Endothelial cell of umbilical vein (primary cell): Measurements from ENCODE around the gene TMED7. TPM values are rescaled to one million over a fixed set of nuclear protein-coding genes. Genes with fewer than 3 reads are reported as not detected.

Experiments used
- BruUV-seq: library from RNA; stranded (reverse); fragments of 400-500 nt; replicated peaks from 2 replicates; lab custom pipeline; 2021; lab: Mats Ljungman, UMichigan
- CTCF ChIA-PET: fragments of 300-600, 350-600 bp; sonication (Branson Sonifier 250); formaldehyde crosslinking; loops from one replicate; lab custom pipeline; 2021; ENCODE audit warnings: antibody characterized with exemption, inconsistent platforms; lab: Charles Lee
- POLR2A ChIA-PET: fragments of 300-600, 350-600 bp; sonication (Branson Sonifier 250); formaldehyde crosslinking; loops from one replicate; lab custom pipeline; 2021; ENCODE audit warnings: antibody characterized with exemption, inconsistent platforms; lab: Charles Lee
- DNase-seq: peaks from one replicate; pipeline ENCODE4 v3.0.0-alpha.2; 2011; ENCODE audit warnings: low read depth, low spot score
- FAIRE-seq: peaks from 2 replicates; lab custom pipeline; 2011; peaks lifted over from hg19 to GRCh38; lab: Jason Lieb, UNC
- H2AFZ ChIP-seq: 2 replicates; pipeline ENCODE4 v1.6.0; 2012; ENCODE audit warnings: low read depth, low read length, control low read depth, inconsistent platforms
- H3K27ac ChIP-seq: 2 replicates; pipeline ENCODE4 v1.5.1; 2011; ENCODE audit warnings: low read depth, mild to moderate bottlenecking, control low read depth, low read length, moderate library complexity; ENCODE audit not compliant: insufficient read depth
- H3K27me3 ChIP-seq, 2 experiments: 2 replicates each; pipeline versions ENCODE4 v1.6.0 to v1.6.1; 2011; ENCODE audit warnings: low read length in 2 of 2, mixed read lengths in 1 of 2; ENCODE audit not compliant: control insufficient read depth in 2 of 2, insufficient read depth in 2 of 2
- H3K36me3 ChIP-seq, 2 experiments: 2 replicates in 1 of 2; 3 replicates in 1 of 2; pipeline ENCODE4 v1.5.1; 2011; ENCODE audit warnings: low read length in 2 of 2, mild to moderate bottlenecking in 1 of 2, moderate library complexity in 1 of 2; ENCODE audit not compliant: control insufficient read depth in 2 of 2, insufficient read depth in 2 of 2; ENCODE audit errors: extremely low read depth in 1 of 2
- H3K4me1 ChIP-seq: 3 replicates; pipeline ENCODE4 v1.5.1; 2011; ENCODE audit warnings: mild to moderate bottlenecking, low read length; ENCODE audit not compliant: control insufficient read depth, insufficient read depth; ENCODE audit errors: extremely low read depth
- H3K4me2 ChIP-seq: 2 replicates; pipeline ENCODE4 v1.6.1; 2011; ENCODE audit warnings: low read length, control low read depth, mixed read lengths; ENCODE audit not compliant: insufficient read depth
- H3K4me3 ChIP-seq, 3 experiments: fragments of 200-600 bp in 1 of 3; sonication (generic), shearing (Covaris generic) in 1 of 3; replicated peaks in 1 of 3; 2 replicates each; pipeline ENCODE4 v1.5.1; 2011 to 2016; ENCODE audit warnings: control low read depth in 3 of 3, low read length in 3 of 3, mild to moderate bottlenecking in 2 of 3, inconsistent platforms in 1 of 3, low read depth in 1 of 3, moderate library complexity in 1 of 3; ENCODE audit not compliant: insufficient read depth in 1 of 3
- H3K79me2 ChIP-seq: 2 replicates; pipeline ENCODE4 v1.6.0; 2012; ENCODE audit warnings: low read length, inconsistent platforms; ENCODE audit not compliant: control insufficient read depth, insufficient read depth
- H3K9ac ChIP-seq: replicated peaks from 2 replicates; pipeline ENCODE3; 2011; ENCODE audit warnings: low read length, control low read depth; ENCODE audit not compliant: insufficient read depth; ENCODE audit errors: extremely low read depth
- H3K9me1 ChIP-seq: replicated peaks from 3 replicates; pipeline ENCODE4 v1.6.0; 2011; ENCODE audit warnings: mild to moderate bottlenecking, low read length; ENCODE audit not compliant: control insufficient read depth, insufficient read depth; ENCODE audit errors: extremely low read depth
- H3K9me3 ChIP-seq: replicated peaks from 2 replicates; pipeline ENCODE4 v1.5.1; 2012; ENCODE audit warnings: low read length, inconsistent platforms; ENCODE audit not compliant: control insufficient read depth, insufficient read depth
- H4K20me1 ChIP-seq: replicated peaks from 2 replicates; pipeline ENCODE3; 2011; ENCODE audit warnings: mild to moderate bottlenecking, low read length; ENCODE audit not compliant: control insufficient read depth, insufficient read depth; ENCODE audit errors: extremely low read depth
- EZH2 ChIP-seq: IDR thresholded peaks from 2 replicates; pipeline ENCODE4 v1.6.1; 2012; ENCODE audit warnings: borderline replicate concordance, low read depth, mild to moderate bottlenecking, moderate library complexity, low read length, inconsistent platforms; ENCODE audit not compliant: severe bottlenecking
- FOS ChIP-seq: IDR thresholded peaks from 2 replicates; pipeline ENCODE4 v1.6.1; 2011; ENCODE audit warnings: mild to moderate bottlenecking, low read length, moderate library complexity, borderline replicate concordance; ENCODE audit not compliant: insufficient read depth
- GATA2 ChIP-seq: IDR thresholded peaks from 2 replicates; pipeline ENCODE4 v1.7.0; 2011; ENCODE audit warnings: low read depth, mild to moderate bottlenecking, moderate library complexity, mixed read lengths, low read length; ENCODE audit not compliant: insufficient read length, insufficient read depth
- JUN ChIP-seq: IDR thresholded peaks from 2 replicates; pipeline ENCODE4 v1.6.1; 2011; ENCODE audit warnings: borderline replicate concordance, low read depth; ENCODE audit not compliant: insufficient read length, insufficient read depth
- MYC ChIP-seq: IDR thresholded peaks from one replicate; pipeline ENCODE4 v1.6.1; 2011; ENCODE audit warnings: mild to moderate bottlenecking, low read depth, low read length
- POLR2A ChIP-seq: IDR thresholded peaks from 2 replicates; pipeline ENCODE4 v1.6.1; 2012; ENCODE audit warnings: low read depth, mild to moderate bottlenecking, control low read depth, low read length
- POLR2AphosphoS5 ChIP-seq: IDR thresholded peaks from 2 replicates; pipeline ENCODE4 v1.6.1; 2012; ENCODE audit warnings: low read depth, mild to moderate bottlenecking, control low read depth, low read length, moderate library complexity; ENCODE audit not compliant: insufficient read depth
- dilution Hi-C: fragments of 300-500 bp; cut with MboI; formaldehyde crosslinking; loops from one replicate; pipeline ENCODE4 v1.15.0; 2019; ENCODE audit warnings: low sequenced_read_pairs; ENCODE audit not compliant: extremely low pct_ligation_motif_present
- intact Hi-C: fragments of 100-400 bp; cut with micrococcal nuclease; formaldehyde crosslinking; loops from one replicate; pipeline ENCODE4 v1.10.0; 2022
- polyA plus RNA-seq, 4 experiments: library from polyadenylated mRNA; depleted of rRNA in 3 of 4; stranded (reverse) in 3 of 4; unstranded in 1 of 4; fragments of >200 nt; gene quantifications; 2 replicates each; pipeline versions ENCODE4 v1.2.1 to v1.2.3, GENCODE V29; 2011 to 2012; ENCODE audit warnings: missing spikeins in 1 of 4
- total RNA-seq: library from RNA; stranded (reverse); gene quantifications from 2 replicates; pipeline ENCODE4 v1.2.3, GENCODE V29; 2021
- TF ChIP-seq, protein P1 (sequence below): IDR thresholded peaks from 2 replicates; pipeline ENCODE4 v1.6.1; 2011; ENCODE audit not compliant: insufficient read depth, insufficient read length
- TF ChIP-seq, protein P2 (sequence below), 2 donors: IDR thresholded peaks; 1 replicate in 1 of 2; 2 replicates in 1 of 2; pipeline ENCODE4 v1.5.1; 2011; ENCODE audit warnings: low read length in 2 of 2, mild to moderate bottlenecking in 2 of 2, moderate library complexity in 2 of 2, control low read depth in 1 of 2, inconsistent platforms in 1 of 2, low read depth in 1 of 2; ENCODE audit not compliant: insufficient read depth in 1 of 2; ENCODE audit errors: extremely low read depth in 1 of 2

TMED7 gene
- total and polyA plus RNA-seq, 2 donors (not counting 3 experiments of a cell fraction or from before 2014, with no cell fraction given) = 57.6 to 101 TPM

DNA sequence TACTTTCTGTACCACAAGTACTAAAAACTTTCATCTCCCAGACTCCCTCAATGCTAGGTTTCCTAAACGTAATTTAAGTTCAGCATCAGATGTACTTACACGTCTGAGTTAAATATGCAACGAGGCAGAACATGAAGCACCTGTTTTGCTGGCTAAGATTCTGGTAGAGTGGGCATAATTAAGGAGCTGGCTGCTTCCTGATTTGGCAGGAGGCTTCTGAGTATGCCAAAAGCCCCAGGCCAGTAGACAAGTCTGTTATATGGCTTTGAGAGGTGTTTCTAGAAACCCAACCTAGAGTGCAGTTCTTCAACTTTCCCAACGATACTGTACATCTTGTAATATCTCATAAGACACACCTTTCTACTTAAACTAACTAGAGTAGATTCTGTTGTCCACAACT is 37.2 kb downstream of the TMED7 start:
- Histone ChIP-seq H3K79me2 (no peaks in the 10 kb centered on the region), H3K4me3 (no peak overlapping the region), H3K4me1 (peaks cover 2% of the 10 kb centered on the region), H3K36me3 (no peaks in the 10 kb centered on the region), H3K9me3 (no peaks in the 10 kb centered on the region), H3K9me1 (no peaks in the 10 kb centered on the region), H3K9ac (no peak overlapping the region), H3K27me3 (no peaks in the 10 kb centered on the region), H4K20me1 (no peaks in the 10 kb centered on the region), H2AFZ (no peak overlapping the region), H3K27ac (no peak overlapping the region), H3K4me2 (no peak overlapping the region)
- ChIA-PET CTCF (interaction anchor here (0.7 to 6.0 kb wide), 3 partner anchors 211 to 280 kb away, joined by 3 to 58 read pairs (median 4); no protein-coding TSS in a partner anchor), POLR2A (no interaction called here)
- no TSS peak for BruUV-seq
- no peak for TF ChIP-seq GATA2
- TF ChIP-seq POLR2AphosphoS5 = no peak
- TF ChIP-seq, protein P1, sequence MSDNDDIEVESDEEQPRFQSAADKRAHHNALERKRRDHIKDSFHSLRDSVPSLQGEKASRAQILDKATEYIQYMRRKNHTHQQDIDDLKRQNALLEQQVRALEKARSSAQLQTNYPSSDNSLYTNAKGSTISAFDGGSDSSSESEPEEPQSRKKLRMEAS = no peak
- no peak for TF ChIP-seq EZH2
- TF ChIP-seq JUN = no peak
- no peak for TF ChIP-seq POLR2A
- no peak for TF ChIP-seq FOS
- TF ChIP-seq, protein P2, sequence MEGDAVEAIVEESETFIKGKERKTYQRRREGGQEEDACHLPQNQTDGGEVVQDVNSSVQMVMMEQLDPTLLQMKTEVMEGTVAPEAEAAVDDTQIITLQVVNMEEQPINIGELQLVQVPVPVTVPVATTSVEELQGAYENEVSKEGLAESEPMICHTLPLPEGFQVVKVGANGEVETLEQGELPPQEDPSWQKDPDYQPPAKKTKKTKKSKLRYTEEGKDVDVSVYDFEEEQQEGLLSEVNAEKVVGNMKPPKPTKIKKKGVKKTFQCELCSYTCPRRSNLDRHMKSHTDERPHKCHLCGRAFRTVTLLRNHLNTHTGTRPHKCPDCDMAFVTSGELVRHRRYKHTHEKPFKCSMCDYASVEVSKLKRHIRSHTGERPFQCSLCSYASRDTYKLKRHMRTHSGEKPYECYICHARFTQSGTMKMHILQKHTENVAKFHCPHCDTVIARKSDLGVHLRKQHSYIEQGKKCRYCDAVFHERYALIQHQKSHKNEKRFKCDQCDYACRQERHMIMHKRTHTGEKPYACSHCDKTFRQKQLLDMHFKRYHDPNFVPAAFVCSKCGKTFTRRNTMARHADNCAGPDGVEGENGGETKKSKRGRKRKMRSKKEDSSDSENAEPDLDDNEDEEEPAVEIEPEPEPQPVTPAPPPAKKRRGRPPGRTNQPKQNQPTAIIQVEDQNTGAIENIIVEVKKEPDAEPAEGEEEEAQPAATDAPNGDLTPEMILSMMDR (IDR thresholded peaks at IDR 0.05; ENCODE audit: extremely low read depth in 1 of 2, insufficient read depth in 1 of 2, low read depth in 1 of 2, low read length in 2 of 2) = no peak
- no peak for TF ChIP-seq MYC
- DNase-seq = no peak
- dilution Hi-C loops (no loop called here), intact Hi-C loops (loop anchor here (5.0 to 10.0 kb wide), 3 partner anchors 126 to 491 kb away; no protein-coding TSS in a partner anchor)
- no peak for FAIRE-seq
